ENCODE results near the gene MROH2A.
"Not testable (repeated sequence)": the region's sequence is repeated elsewhere in the genome, so short reads cannot be mapped to it uniquely, and the experiment has no call there.

MROH2A gene

DNA sequence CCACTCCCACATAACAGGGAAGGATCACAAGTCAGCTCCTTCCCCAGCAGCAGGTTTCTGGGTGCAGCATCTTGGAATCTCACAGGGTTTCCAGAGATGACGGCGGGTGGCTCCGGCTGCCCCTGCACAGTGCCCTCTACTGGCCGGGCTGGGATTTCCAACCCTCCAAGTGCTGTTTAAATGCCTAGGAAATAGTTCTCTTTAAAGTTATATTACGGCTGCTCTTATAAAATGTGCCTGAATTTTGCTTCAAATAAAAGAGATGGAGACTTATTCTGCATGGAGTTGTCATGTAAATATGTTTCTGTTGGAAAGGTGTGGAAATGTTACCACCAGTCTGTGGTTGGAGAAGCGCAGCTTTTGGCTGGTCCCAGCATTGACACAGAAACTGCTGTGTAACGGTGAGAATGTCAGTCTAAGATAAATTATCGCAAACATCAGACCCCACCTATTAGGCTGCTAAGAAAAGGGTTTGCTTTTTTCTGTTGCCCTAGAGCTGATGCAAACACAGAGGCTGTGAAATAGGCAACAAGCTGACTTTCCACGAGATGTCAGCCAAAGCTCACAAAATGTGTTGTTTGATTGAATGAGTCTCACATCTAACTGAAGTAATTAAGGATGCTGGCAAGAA, 79.5 kb downstream of the MROH2A start:
- Histone ChIP-seq H3K9ac (ENCODE audit: low read depth, low read length) (no peak overlapping the region), H3K36me3 (ENCODE audit: insufficient read depth, low read depth, low read length) (peaks cover 10% of the 10 kb centered on the region; the same call in 1 of the 2 replicates), H3K27ac (ENCODE audit: low read length) (no peak overlapping the region), H3K4me3 (ENCODE audit: low read length) (no peak overlapping the region), H3K9me3 (ENCODE audit: insufficient read depth, low read depth, low read length) (no peaks in the 10 kb centered on the region), H3K27me3 (ENCODE audit: insufficient read depth, low read length) (no peaks in the 10 kb centered on the region), H3K4me1 (ENCODE audit: insufficient read depth, low read length) (peaks cover 11% of the 10 kb centered on the region)

DNA sequence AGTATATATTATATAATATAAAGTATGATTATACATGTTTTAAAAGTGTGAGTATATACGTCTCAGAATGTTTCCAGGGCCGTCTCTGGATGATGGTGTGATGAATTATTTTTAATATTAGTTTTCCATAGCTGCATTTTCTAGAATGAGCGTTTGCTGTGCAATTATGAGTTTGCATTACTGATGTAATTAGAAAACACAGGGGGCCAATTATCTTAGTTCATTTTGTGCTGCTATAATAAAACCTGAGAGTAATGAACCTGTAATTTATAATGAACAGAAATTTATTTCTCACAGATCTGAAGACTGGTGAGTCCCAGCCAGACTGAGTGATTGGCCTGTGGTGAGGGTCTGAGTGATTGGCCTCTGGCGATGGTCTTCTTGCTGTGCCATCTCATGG, 80.2 kb downstream of the MROH2A start:
- Histone ChIP-seq H3K27me3 (ENCODE audit: insufficient read depth, low read length) (no peaks in the 10 kb centered on the region), H3K27ac (ENCODE audit: low read length) (no peak overlapping the region), H3K4me3 (ENCODE audit: low read length) (no peak overlapping the region), H3K9me3 (ENCODE audit: insufficient read depth, low read depth, low read length) (no peaks in the 10 kb centered on the region), H3K4me1 (ENCODE audit: insufficient read depth, low read length) (peaks cover 4% of the 10 kb centered on the region; the same call in 1 of the 2 replicates), H3K9ac (ENCODE audit: low read depth, low read length) (no peak overlapping the region), H3K36me3 (ENCODE audit: insufficient read depth, low read depth, low read length) (peaks cover 3% of the 10 kb centered on the region; the same call in 1 of the 2 replicates)

- H3K36me3 ChIP-seq (ENCODE audit: insufficient read depth, low read depth, low read length): peaks cover 11% of the 10 kb centered on the region
- no peak overlapping the region for H3K27ac ChIP-seq (ENCODE audit: low read length)
- H3K4me3 ChIP-seq (ENCODE audit: low read length): no peak overlapping the region
- no peak overlapping the region for H3K9ac ChIP-seq (ENCODE audit: low read depth, low read length)
- H3K27me3 ChIP-seq (ENCODE audit: insufficient read depth, low read length): no peaks in the 10 kb centered on the region
- no peaks in the 10 kb centered on the region for H3K9me3 ChIP-seq (ENCODE audit: insufficient read depth, low read depth, low read length)
- no peaks in the 10 kb centered on the region for H3K4me1 ChIP-seq (ENCODE audit: insufficient read depth, low read length)
Measured at GRCh38 chr2:233862261-233862768, 84.2 kb downstream of the MROH2A start.

DNA sequence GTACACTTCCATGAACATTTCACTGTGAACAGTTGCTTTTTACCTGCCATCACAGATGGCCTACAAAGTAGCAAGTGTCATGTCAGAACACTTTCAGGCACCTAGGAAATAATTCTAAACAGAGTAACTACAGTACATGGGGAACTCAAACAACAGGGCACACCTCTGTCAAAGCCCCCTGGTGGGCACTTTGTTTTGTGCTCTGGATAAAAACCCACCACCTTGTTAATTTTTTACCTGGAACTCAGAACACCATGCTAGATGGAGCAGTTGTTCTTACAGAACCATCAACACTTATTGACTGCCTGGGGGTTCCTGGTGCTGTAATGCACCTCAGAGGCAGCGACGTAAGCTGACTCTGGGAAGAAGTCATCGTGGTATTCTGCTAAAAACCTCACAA, 87.7 kb downstream of the MROH2A start:
- Histone ChIP-seq H3K27ac (ENCODE audit: low read length) (no peak overlapping the region), H3K4me1 (ENCODE audit: insufficient read depth, low read length) (no peaks in the 10 kb centered on the region), H3K27me3 (ENCODE audit: insufficient read depth, low read length) (peaks cover 6% of the 10 kb centered on the region), H3K9me3 (ENCODE audit: insufficient read depth, low read depth, low read length) (peaks cover 4% of the 10 kb centered on the region; the same call in 1 of the 2 replicates), H3K4me3 (ENCODE audit: low read length) (no peak overlapping the region), H3K36me3 (ENCODE audit: insufficient read depth, low read depth, low read length) (peaks cover 11% of the 10 kb centered on the region), H3K9ac (ENCODE audit: low read depth, low read length) (no peak overlapping the region)

GRCh38 chr2:233866479-233866878, 88.3 kb downstream of the MROH2A start:
- H3K27ac ChIP-seq (ENCODE audit: low read length): no peak overlapping the region
- H3K4me3 ChIP-seq (ENCODE audit: low read length): no peak overlapping the region
- H3K9ac ChIP-seq (ENCODE audit: low read depth, low read length): no peak overlapping the region
- peaks cover 4% of the 10 kb centered on the region; the same call in 1 of the 2 replicates for H3K9me3 ChIP-seq (ENCODE audit: insufficient read depth, low read depth, low read length)
- peaks cover 11% of the 10 kb centered on the region for H3K36me3 ChIP-seq (ENCODE audit: insufficient read depth, low read depth, low read length)
- no peaks in the 10 kb centered on the region for H3K4me1 ChIP-seq (ENCODE audit: insufficient read depth, low read length)
- H3K27me3 ChIP-seq (ENCODE audit: insufficient read depth, low read length): peaks cover 8% of the 10 kb centered on the region

- H3K9me3 ChIP-seq (ENCODE audit: insufficient read depth, low read depth, low read length): peaks cover 4% of the 10 kb centered on the region; the same call in 1 of the 2 replicates
- peak within 1 kb of the TSS; percentile 86; the same call in 1 of the 2 replicates for H3K9ac ChIP-seq (ENCODE audit: low read depth, low read length)
- H3K27ac ChIP-seq (ENCODE audit: low read length): peak within 1 kb of the TSS; percentile 61
Measured at GRCh38 chr2:233867993-233868532, 89.9 kb downstream of the MROH2A start, which contains the start of gene MSL3B. Gene MSL3B, minus strand, starts transcription at chr2:233868386.

GRCh38 chr2:233871432-233871831, 93.3 kb downstream of the MROH2A start:
- Histone ChIP-seq H3K27ac (ENCODE audit: low read length) (no peak overlapping the region), H3K9me3 (ENCODE audit: insufficient read depth, low read depth, low read length) (peaks cover 4% of the 10 kb centered on the region; the same call in 1 of the 2 replicates), H3K27me3 (ENCODE audit: insufficient read depth, low read length) (peaks cover 38% of the 10 kb centered on the region), H3K4me3 (ENCODE audit: low read length) (no peak overlapping the region), H3K4me1 (ENCODE audit: insufficient read depth, low read length) (no peaks in the 10 kb centered on the region), H3K36me3 (ENCODE audit: insufficient read depth, low read depth, low read length) (peaks cover 5% of the 10 kb centered on the region; the same call in 1 of the 2 replicates), H3K9ac (ENCODE audit: low read depth, low read length) (no peak overlapping the region)

More at GRCh38 chr2:233867993-233868532, 89.9 kb downstream of the MROH2A start, which contains the start of gene MSL3B:
- H3K4me3 ChIP-seq (ENCODE audit: low read length): peak within 1 kb of the TSS; percentile 93
- peaks cover 24% of the 10 kb centered on the region for H3K27me3 ChIP-seq (ENCODE audit: insufficient read depth, low read length)
- no peaks in the 10 kb centered on the region for H3K4me1 ChIP-seq (ENCODE audit: insufficient read depth, low read length)
- H3K36me3 ChIP-seq (ENCODE audit: insufficient read depth, low read depth, low read length): peaks cover 11% of the 10 kb centered on the region

- peaks cover 38% of the 10 kb centered on the region for H3K27me3 ChIP-seq (ENCODE audit: insufficient read depth, low read length)
- not testable (repeated sequence) for H3K9me3 ChIP-seq (ENCODE audit: insufficient read depth, low read depth, low read length)
Measured at GRCh38 chr2:233872125-233872524, 94.0 kb downstream of the MROH2A start.

GRCh38 chr2:233882353-233882752, 104.2 kb downstream of the MROH2A start:
- no peaks in the 10 kb centered on the region for H3K36me3 ChIP-seq (ENCODE audit: insufficient read depth, low read depth, low read length)
- H3K4me3 ChIP-seq (ENCODE audit: low read length): no peak overlapping the region
- no peaks in the 10 kb centered on the region for H3K4me1 ChIP-seq (ENCODE audit: insufficient read depth, low read length)
- no peak overlapping the region for H3K27ac ChIP-seq (ENCODE audit: low read length)
- no peaks in the 10 kb centered on the region for H3K27me3 ChIP-seq (ENCODE audit: insufficient read depth, low read length)
- no peak overlapping the region for H3K9ac ChIP-seq (ENCODE audit: low read depth, low read length)
- H3K9me3 ChIP-seq (ENCODE audit: insufficient read depth, low read depth, low read length): peaks cover 19% of the 10 kb centered on the region

More at GRCh38 chr2:233872125-233872524, 94.0 kb downstream of the MROH2A start:
- H3K36me3 ChIP-seq (ENCODE audit: insufficient read depth, low read depth, low read length); H3K27ac ChIP-seq (ENCODE audit: low read length); H3K4me3 ChIP-seq (ENCODE audit: low read length); H3K9ac ChIP-seq (ENCODE audit: low read depth, low read length); H3K4me1 ChIP-seq (ENCODE audit: insufficient read depth, low read length): not testable (repeated sequence)
